HG03354 (cell line): ENCODE results near the gene LRRC10B.

Source experiments
- ATAC-seq: cut with Tn5 transposase; IDR thresholded peaks from one replicate; pipeline ENCODE4 v1.9.1; 2021; ENCODE audit warnings: mild to moderate bottlenecking; ENCODE audit not compliant: unreplicated experiment, poor library complexity, severe bottlenecking

Gene LRRC10B

GRCh38 chr11:61505640-61506155, 2.9 kb upstream of the LRRC10B start:
- no peak for ATAC-seq

- ATAC-seq = no peak
Observed at GRCh38 chr11:61507012-61507768, 1.4 kb upstream of the LRRC10B start.

GRCh38 chr11:61509043-61510029, 787 bp downstream of the LRRC10B start:
- peak; percentile 75 for ATAC-seq

- ATAC-seq = no peak
Observed at GRCh38 chr11:61510166-61510919, 1.8 kb downstream of the LRRC10B start.

GRCh38 chr11:61510974-61511373, 2.4 kb downstream of the LRRC10B start:
- ATAC-seq = no peak

- no peak for ATAC-seq
Observed at GRCh38 chr11:61511383-61511782, 2.8 kb downstream of the LRRC10B start.

- no peak for ATAC-seq
Observed at GRCh38 chr11:61512435-61512834, 3.9 kb downstream of the LRRC10B start.

- ATAC-seq = no peak
Observed at GRCh38 chr11:61513143-61513765, 4.7 kb downstream of the LRRC10B start.

- ATAC-seq = no peak
Observed at GRCh38 chr11:61514050-61514917, 5.7 kb downstream of the LRRC10B start.

- no peak for ATAC-seq
Observed at GRCh38 chr11:61515686-61516085, 7.1 kb downstream of the LRRC10B start.

GRCh38 chr11:61516191-61516590, 7.6 kb downstream of the LRRC10B start:
- no peak for ATAC-seq

- no peak for ATAC-seq
Observed at GRCh38 chr11:61516675-61517572, 8.4 kb downstream of the LRRC10B start.

- no peak for ATAC-seq
Observed at GRCh38 chr11:61518032-61518795, 9.7 kb downstream of the LRRC10B start.

GRCh38 chr11:61522881-61523280, 14.3 kb downstream of the LRRC10B start:
- ATAC-seq = no peak

GRCh38 chr11:61524446-61524845, 15.9 kb downstream of the LRRC10B start:
- ATAC-seq = no peak

GRCh38 chr11:61524963-61525587, 16.5 kb downstream of the LRRC10B start:
- ATAC-seq = no peak
